Non-pigmented ciliary epithelial cell (primary cell): ENCODE results near the gene PTPRN2.
"Not testable (repeated sequence)": the region's sequence is repeated elsewhere in the genome, so short reads cannot be mapped to it uniquely, and the experiment has no call there.

ENCODE experiments used
- DNase-seq: peaks from one replicate; pipeline ENCODE4 v3.0.0-alpha.2; 2010; ENCODE audit warnings: low read depth

PTPRN2 gene

DNA sequence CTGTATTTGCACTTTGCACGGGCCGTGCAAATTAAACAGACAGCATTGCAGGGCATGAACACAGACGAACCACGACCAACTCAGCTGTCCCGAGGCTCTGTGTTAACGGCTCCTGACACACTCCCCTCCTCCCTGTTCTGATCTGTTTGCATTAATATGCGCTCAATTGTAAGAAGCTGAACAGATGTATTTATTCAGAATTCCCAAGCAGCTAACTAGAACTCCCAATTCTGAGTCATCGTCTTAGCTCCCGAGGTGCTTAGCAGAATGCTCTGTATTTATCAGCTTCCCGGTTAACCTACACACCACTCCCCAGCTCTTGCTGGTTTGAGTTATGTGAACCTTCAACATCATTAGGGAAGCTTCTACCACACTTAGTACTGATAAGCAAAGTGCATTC lies 286.4 kb downstream of the PTPRN2 start:
- no peak for DNase-seq

DNA sequence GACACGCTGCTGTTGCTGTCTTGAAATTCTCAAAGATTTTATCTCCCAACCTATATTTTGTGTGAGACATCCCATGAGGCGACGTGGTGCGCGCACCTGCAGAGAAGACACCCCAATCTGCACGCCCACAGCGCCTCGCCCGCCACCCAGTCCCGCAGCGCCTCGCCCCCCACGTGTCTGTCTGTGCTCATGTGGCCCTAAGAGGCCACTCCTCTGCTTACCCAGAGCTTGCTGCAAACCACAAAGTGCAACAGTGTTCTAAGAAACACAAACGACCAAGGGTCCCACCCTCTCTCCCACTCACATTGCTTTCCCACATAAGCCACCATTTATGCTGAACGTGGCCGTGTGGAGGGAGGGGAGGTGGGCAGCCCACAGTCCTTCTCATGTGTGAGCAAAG lies 287.2 kb downstream of the PTPRN2 start:
- no peak for DNase-seq

DNA sequence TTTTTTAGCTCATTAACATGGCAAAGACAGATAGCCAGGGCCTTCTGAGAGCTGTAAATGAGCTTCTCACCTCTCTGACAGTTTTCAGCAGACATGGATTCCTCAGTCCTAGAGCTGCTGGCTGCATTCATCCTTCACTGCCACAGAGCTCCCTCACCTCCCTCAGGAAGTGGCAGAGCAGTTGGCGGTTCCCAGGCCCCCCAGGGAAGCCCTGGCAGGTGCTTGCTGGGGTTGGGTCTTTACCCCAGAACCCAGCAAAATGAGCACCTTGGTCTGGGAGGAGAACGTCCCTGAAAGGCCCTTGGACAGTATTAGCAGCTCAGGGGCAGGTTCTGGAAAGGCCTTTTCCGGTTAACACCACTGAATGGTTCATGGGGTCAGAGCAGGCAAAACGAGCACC lies 288.0 kb downstream of the PTPRN2 start:
- DNase-seq: no peak

DNA sequence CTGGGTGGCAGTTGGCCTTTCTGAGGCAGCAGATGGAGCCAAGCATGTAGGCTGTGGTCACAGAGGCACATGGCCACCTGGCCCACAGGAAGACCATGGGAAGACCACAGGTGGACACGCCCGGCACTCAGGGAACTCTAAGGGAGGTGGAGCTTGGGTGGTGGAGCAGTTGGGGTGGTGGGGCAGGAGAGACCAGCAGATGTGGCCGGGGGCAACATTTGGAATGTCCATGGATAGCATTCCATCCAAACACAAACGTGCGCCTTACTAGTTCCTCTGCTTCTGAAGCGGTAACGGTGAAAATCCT lies 290.9 kb downstream of the PTPRN2 start:
- DNase-seq: no peak

DNA sequence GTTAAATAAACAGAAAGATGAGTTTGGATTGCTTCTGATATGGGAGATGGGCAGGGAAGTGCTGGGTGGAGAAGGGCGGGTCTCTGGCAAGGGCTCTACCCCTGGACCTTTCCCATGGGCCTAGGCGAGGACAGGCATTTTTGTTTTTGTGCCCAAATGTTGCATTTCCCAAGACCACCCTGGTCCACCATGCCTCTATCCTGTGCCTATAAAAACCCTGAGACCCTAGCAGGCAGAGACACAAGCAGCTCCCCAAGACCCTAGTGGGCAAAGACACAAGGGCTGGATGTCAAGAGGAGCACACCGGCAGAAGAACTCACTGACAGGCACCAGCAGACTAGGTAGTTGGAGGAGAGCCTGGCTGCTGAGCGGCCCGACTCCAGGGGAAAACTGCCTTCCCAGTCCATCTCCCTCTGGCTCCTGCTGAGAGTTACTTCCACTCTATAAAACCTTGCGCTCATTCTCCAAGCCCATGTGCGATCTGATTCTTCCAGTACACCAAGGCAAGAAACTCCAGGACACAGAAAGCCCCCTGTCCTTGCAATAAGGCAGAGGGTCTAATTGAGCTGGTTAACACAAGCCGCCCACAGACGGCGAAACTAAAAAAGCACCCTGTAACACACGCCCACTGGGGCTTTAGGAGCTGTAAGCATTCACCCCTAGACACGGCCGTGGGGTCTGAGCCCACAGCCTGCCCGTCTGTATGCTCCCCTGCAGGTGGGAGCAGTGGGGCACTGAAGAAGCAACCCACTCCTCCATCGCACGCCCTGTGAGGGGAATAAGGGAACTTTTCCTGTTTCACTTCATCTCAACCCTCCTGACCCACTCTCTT lies 291.4 kb downstream of the PTPRN2 start:
- DNase-seq: no peak

DNA sequence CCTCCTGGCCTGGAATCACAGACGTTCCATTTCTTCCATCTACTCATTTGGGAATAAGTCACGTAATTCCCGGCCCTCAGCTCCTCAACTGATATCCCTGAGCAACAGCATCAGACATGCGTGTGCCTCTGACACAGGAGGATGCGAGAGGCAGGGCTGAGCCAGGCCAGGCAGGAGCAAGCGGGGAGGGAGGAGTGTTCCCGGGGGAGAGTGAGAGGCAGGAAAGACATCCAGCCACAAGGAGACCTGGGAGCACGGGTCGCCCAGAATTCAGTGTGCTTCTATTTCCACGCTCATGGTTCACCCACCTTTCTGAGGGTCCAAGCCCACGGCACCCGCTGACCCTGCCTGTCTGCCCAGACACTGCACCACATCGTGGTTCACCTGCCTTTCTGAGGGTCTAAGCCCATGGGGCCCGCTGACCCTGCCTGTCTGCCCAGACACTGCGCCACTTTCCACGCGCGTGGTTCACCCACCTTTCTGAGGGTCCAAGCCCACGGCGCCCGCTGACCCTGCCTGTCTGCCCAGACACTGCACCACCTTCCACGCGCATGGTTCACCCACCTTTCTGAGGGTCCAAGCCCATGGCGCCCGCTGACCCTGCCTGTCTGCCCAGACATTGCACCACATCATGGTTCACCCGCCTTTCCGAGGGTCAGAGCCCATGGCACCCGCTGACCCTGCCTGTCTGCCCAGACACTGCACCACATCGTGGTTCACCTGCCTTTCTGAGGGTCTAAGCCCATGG lies 293.0 kb downstream of the PTPRN2 start:
- not testable (repeated sequence) for DNase-seq

DNA sequence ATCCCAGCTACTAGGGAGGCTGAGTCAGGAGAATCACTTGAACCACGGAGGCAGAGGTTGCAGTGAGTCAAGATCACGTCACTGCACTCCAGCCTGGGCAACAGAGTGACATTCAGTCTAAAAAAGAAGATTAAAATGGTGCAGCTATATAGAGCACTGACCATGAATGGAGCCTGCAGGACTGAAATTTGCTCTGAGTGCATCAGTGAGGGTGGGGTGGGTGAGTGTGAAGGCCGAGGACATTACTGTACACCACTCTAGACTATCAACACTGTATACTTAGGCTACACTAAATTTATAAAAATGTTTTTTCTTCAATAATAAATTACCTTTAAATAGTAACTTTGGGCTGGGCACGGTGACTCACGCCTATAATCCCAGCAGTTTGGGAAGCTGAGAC lies 294.7 kb downstream of the PTPRN2 start:
- DNase-seq: no peak

DNA sequence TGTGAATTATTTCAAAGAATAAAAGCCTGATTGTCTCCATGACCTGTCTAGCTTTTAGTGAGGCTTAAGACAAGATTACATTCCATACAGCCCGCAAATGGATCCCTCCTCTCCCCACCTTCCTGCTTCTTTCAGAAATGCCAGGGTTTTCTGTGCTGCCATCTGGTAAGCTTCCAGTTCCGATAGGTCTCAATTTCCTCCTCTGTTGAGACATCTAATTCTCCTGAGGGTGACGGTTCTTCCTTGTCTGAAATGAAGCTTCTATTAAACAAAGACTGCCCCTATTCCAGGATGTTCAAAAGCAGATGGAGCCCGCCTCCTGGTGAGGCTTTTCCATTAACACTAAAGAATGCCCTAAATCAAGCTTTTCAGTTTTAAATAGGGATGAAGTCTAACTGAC lies 295.6 kb downstream of the PTPRN2 start:
- no peak for DNase-seq

DNA sequence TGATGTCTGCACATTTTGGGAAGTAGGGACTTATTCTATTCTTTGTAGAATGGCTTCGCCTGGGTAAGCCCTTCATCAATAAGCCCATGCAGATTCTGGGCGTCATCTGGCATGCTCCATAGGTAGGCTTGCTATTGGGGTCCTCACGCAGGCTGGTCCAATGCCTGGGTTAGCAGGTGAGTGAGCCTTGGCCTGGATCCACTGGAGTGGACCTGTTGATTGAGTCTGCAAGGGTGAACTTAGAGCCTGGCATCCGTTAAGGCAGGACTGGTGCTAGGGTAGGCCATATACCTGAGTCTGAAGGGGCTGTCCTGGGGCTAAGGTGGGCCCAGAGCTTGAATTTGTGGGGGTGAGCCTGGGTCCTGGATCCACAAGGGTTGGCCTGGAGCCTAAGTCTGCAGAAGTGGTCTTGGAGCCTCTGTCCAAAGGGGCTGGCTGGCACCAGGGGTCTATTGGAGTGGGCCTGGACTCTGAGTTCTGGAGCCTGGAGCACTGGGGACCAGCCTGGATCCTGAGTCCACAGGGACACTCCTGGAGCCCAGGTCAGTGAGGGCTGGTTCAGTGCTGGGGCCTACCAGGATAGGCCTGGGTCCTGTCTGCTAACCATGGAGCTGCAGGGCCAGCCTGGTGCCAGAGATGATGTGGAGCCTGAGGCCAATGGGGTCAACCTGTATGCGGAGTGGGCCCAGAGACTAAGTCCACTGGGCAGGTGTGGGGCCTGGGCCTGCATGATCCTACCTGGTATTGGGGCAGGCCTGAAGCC lies 297.7 kb downstream of the PTPRN2 start:
- no peak for DNase-seq

DNA sequence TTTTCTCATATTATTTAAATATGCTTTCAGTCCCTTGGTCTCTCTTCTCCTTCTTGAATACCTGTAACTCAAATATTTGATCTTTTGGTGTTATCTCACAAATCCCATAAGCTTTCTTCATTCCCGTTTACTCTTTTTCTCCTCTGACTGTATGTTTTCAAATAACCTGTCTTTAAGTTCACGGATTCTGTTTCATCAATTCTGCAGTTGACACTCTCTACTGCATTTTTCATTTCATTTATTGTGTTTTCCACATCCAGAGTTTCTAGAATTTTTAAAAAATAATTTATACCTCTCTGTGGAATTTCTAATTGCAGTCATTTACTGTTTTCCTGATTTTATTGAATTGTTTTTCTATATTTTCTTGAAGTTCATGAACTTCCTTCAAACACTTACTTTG lies 298.4 kb downstream of the PTPRN2 start:
- DNase-seq: no peak

DNA sequence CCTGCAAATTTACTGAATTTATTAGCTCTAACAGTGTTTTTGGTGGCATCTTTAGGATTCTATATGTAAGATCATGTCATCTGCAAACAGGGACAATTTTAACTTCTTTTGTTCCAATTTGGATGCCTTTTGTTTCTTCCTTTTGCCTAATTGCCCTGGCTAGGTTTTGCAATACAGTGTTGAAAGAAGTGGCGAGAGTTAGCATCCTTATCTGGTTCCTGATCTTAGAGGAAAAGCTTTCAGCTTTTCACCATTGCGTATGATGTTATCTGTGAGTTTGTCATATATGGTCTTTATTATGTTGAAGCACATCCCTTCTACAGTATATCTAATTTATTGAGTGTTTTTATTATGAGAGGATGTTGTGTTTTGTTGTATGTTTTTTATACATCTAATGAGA lies 301.4 kb downstream of the PTPRN2 start:
- DNase-seq: no peak

DNA sequence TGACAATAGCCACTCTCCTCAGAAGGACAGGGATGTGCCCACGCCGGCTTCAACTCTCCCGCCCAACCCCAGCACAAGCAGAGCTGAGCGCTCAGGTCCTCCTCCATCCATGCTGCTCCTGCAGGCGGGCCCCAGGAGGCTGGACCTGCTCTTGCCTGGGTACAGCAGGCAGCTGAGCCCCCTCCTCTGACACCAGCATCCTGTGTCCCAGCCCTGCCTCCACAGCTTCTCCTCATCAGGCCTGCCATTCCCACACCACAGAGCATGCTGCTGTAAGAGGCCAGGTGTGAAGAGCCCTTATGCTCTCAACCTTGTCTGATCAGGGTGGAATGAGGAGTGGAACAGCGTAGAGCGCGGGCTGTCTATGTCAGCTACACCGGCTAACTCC lies 302.2 kb downstream of the PTPRN2 start:
- DNase-seq: no peak

DNA sequence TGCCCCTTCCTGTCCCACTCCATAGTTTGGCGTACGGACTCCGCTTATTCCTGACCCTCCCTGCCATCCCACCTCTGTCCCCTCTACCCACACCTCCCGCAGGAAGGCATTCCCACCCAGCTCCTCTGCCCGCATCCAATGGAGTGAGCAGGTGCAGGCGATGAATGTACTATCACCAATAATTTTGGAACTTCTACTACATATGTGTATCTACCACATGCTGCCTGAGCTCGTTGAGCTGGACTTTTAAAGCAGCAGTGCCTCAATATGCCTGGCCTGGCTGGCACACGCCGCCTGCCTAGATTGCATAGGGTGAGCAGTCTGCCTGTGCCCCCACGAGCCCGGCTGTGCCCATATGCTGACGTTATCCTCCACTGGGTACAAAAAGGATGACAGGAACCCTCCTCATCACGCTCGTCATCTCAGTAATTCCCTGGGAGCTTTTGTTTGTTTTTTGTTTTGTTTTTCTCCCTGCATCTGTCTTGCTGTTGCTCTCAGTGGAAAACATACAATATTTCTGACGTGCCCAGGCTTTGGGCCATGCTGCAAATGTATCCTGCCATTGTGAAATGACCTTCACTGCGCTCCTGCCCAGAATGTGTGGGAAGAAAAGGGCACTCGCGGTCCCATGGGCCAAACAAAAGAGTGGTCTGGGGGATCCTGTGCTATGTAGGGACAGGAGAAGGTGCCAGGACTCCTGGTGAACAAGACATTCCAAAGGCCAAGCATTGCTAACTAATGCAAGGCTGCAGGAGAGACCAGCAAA lies 302.8 kb downstream of the PTPRN2 start:
- no peak for DNase-seq

DNA sequence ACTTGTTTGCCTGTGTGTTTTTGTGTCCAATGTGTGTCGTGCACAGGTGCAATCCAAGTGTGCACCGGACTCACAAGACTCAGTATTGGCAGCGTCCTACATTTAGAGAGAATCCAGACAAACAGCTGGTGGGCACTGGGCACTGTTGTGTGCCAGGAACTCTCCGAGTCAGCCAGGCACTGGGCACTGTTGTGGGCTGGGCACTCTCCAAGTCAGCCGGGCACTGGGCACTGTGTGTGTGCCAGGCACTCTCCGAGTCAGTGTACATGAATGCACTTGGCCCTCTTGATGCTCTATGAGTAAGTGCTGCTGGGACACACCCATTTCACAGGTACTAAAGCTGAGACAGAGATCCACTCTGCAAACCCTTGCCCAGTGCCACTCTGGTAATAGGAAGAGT lies 303.5 kb downstream of the PTPRN2 start:
- DNase-seq: no peak

DNA sequence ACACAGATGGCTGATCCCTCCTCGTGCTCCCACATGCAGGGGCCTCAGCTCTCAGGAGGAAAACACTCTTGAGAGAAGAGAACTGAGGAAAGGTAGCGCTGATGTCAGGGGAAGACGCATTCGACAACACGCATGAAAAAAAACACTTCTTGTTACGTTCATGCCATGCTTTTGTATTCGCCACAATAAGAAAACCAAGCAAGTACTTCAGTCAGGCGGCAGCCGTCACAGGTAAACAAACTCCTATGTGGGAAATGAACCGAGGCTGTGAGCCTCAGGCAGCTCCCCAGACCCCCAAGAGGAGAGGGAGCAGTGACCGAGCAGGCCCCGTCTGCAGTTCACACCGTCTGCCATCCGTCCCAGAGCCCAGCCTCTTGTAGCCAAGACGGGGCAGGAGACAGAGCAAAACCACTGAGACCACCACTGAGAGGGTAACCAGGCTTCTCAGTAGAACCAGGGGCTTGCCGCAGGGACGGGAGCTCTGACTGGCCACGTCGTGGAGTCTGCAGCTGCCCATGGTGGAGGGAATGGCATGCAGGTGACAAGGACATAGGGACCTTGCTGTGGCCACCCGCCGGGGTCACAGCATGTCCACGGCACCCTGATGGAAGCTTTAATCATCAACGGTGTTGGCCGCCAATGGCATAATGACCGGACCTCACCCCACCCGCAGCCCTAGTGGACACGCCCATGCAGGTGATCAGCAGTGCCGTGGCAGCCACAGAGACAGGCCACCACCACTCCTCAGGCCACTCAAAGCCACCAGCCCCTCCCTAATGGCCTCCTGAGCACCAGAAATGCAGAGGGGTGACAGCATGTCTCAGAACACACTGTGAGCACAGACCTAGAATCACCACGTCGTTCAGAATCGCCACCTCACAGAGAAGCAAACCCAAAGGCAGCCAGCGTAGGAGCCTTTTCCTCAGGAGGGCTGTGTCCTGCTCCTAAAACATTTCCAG lies 304.3 kb downstream of the PTPRN2 start:
- no peak for DNase-seq

DNA sequence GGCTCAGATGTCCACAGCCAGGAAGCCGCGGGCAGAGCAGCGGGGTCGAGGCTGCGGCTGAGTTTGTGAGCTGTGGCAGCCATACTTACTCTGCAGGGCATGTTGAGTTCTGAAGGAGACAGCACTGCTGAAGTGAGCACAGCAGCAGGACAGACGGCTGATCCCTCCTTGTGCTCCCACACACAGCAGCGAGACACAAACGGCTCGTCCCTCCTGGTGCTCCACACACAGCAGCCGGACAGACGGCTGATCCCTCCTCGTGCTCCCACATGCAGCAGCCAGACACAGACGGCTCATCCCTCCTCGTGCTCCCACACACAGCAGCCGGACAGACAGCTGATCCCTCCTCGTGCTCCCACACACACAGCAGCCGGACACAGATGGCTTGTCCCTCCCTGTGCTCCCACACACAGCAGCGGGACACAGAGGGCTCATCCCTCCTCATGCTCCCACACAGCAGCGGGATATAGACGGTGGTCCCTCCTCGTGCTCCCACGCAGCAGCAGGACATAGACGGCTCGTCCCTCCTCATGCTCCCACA lies 305.1 kb downstream of the PTPRN2 start:
- no peak for DNase-seq

DNA sequence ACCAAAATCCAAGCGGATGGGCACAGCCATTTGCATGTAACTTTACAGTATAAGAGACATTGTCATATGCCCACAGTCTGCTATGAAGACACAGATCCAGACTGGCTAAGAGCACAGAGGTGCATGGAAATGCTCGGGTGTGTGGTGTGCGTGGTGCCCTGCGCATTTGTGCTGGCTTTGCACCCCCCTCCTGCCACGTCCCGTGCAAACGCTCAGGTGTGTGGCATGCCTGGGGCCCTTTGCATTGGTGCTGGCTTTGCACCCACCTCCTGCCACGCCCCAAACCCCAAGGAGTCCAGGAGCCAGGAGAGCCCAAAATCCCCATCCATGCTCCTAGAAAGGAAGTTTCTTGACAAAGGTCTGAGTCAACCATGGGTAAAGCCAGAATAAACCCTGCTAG lies 306.2 kb downstream of the PTPRN2 start:
- DNase-seq: no peak

DNA sequence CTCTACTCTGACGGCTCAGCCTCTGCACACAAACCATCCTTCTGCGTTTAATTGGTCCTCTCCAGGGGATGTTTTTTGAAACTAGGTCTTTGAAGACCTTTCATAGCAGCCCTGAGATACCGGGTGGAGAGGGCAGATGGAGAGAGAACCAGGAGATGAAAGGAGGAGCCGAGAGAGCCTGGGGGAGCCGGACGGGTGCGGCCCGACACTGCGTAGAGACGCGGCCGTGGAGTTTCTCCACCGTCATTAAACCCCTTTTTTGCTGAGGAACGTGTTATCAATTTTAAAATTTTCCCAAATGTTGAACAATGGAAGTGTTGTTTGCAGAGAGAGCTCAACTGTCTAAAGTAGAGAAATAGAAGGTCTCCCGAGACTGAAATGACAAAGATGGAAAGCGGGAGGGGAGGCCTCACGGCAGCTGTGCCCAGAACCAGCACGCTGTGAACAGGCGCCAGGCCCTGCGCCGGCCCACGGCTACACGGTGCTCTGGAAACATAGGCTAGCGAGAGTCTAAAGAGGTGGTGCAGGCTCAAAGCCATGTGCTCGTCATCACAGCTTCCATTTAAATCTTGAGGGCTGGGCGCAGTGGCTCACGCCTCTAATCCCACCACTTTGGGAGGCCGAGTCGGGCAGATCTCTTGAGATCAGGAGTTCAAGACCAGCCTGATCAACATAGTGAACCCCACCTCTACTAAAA lies 307.0 kb downstream of the PTPRN2 start:
- no peak for DNase-seq

DNA sequence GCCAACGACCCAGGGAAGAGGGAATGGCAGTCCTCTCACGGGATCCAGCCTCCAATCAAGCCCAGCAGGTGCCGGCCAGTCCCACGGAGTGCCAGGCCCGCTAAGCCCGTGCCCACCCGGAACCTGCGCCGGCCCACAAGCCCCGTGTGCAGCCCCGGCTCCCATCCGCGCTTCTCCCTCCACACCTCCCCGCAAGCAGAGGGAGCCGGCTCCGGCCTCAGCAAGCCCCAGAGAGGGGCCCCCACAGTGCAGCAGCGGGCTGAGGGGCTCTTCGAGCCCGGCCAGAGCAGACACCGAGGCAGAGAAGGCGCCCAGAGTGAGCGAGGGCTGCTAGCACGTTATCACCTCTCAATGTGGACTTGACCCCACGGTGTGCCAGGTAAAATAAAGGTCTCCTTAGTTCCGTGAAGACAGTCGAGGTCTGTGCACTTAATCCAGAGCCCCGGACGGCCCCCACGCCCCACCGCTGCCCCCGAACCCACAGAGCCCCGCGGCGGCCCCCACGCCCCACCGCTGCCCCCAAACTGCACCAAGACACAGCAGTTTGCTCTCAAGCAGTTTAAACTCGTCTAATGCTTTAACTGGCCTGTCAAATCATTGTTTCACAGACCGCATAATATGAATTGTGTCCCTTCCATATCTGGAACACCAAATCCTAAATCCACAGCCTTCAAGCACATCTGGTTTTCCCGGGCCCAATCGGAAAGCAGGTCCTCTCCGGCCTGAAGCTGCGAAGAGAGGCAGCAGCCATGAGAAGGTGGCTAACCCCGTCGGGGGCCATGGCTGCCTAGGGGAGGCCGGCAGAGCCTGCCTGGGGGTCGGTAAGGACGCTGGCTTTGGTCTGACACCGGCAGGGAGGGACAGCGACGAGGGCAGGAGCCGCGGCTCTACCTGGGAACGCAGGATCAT lies 307.8 kb downstream of the PTPRN2 start:
- DNase-seq: no peak
